Transverse colon (tissue), 4 donors: Measurements from ENCODE around the gene MACC1.

ENCODE experiments used
- CTCF ChIP-seq, 5 experiments: fragments of 200-600 bp in 3 of 5; fragments of 450-650 bp in 2 of 5; sonication (generic) in 3 of 5; IDR thresholded peaks; 1 replicate in 2 of 5; 2 replicates in 3 of 5; pipeline ENCODE4 v1.5.1; 2016 to 2017; ENCODE audit warnings: antibody characterized with exemption in 5 of 5, inconsistent platforms in 3 of 5, mild to moderate bottlenecking in 2 of 5, moderate library complexity in 1 of 5
- EP300 ChIP-seq: sonication (generic); formaldehyde crosslinking; IDR thresholded peaks from one replicate; pipeline ENCODE4 v1.6.1; 2017; ENCODE audit warnings: antibody characterized with exemption, low read depth
- POLR2A ChIP-seq: fragments of 450-650 bp; IDR thresholded peaks from one replicate; pipeline ENCODE4 v1.6.1; 2016; ENCODE audit warnings: antibody characterized with exemption, mild to moderate bottlenecking, moderate library complexity
- POLR2AphosphoS5 ChIP-seq, 3 donors: sonication (generic); formaldehyde crosslinking; IDR thresholded peaks; one replicate each; pipeline ENCODE4 v1.6.1; 2016; ENCODE audit warnings: antibody characterized with exemption in 3 of 3

GRCh38 chr7:20095436-20095835 is 121.7 kb downstream of the MACC1 start:
- TF ChIP-seq CTCF (IDR thresholded peaks at IDR 0.05) (no peak), EP300 (no peak), POLR2AphosphoS5 (IDR thresholded peaks at IDR 0.05) (no peak), POLR2A (no peak)
